Mammary epithelial cell (primary cell): ENCODE data around the gene FANCC.

Source experiments
- CTCF ChIP-seq, 2 donors: IDR thresholded peaks in 1 of 2; conservative IDR thresholded peaks in 1 of 2; 2 replicates each; pipeline ENCODE4 v1.5.1; 2011 to 2012; ENCODE audit warnings: inconsistent platforms in 2 of 2, low read length in 2 of 2, mild to moderate bottlenecking in 2 of 2, control low read depth in 1 of 2, low read depth in 1 of 2; ENCODE audit not compliant: insufficient read depth in 1 of 2; ENCODE audit errors: extremely low read depth in 1 of 2
- EZH2 ChIP-seq: IDR thresholded peaks from 2 replicates; pipeline ENCODE4 v1.6.1; 2012; ENCODE audit warnings: low read length, inconsistent platforms, borderline replicate concordance

GRCh38 chr9:95065224-95065623, 252.3 kb downstream of the FANCC start:
- TF ChIP-seq CTCF (conservative IDR thresholded peaks at IDR 0.05 in 1 of 2, IDR thresholded peaks at IDR 0.05 in 1 of 2; ENCODE audit: extremely low read depth in 1 of 2, insufficient read depth in 1 of 2, low read depth in 1 of 2, low read length in 2 of 2) = no peak
- no peak for TF ChIP-seq EZH2
